Nephron (organoid): ENCODE measurements around the gene DNHD1.

ENCODE experiments used
- H3K27ac Mint-ChIP-seq, 3 experiments: 2 replicates each; pipeline ENCODE4 v1.8.0; 2020; ENCODE audit warnings: mixed read lengths in 3 of 3, mild to moderate bottlenecking in 2 of 3, moderate library complexity in 1 of 3
- H3K27me3 Mint-ChIP-seq: 2 replicates; pipeline ENCODE4 v1.8.0; 2021; ENCODE audit warnings: low read depth, mild to moderate bottlenecking, moderate library complexity, mixed read lengths
- H3K36me3 Mint-ChIP-seq: 2 replicates; pipeline ENCODE4 v1.8.0; 2020; ENCODE audit warnings: low read depth, mixed read lengths
- H3K4me1 Mint-ChIP-seq: 2 replicates; pipeline ENCODE4 v1.8.0; 2020; ENCODE audit warnings: mixed read lengths
- H3K4me3 Mint-ChIP-seq, 3 experiments: 2 replicates each; pipeline ENCODE4 v1.8.0; 2020; ENCODE audit warnings: mild to moderate bottlenecking in 3 of 3, mixed read lengths in 3 of 3, moderate library complexity in 2 of 3
- H3K9me3 Mint-ChIP-seq: 2 replicates; pipeline ENCODE4 v1.8.0; 2020; ENCODE audit warnings: mixed read lengths
- TF ChIP-seq, protein P1 (sequence below), 3 experiments: fragments of 200-600 bp; sonication (generic); IDR thresholded peaks; one replicate each; pipeline ENCODE4 v1.5.0; 2021; ENCODE audit warnings: antibody characterized with exemption in 3 of 3; ENCODE audit not compliant: unreplicated experiment in 3 of 3

The DNHD1 gene

DNA sequence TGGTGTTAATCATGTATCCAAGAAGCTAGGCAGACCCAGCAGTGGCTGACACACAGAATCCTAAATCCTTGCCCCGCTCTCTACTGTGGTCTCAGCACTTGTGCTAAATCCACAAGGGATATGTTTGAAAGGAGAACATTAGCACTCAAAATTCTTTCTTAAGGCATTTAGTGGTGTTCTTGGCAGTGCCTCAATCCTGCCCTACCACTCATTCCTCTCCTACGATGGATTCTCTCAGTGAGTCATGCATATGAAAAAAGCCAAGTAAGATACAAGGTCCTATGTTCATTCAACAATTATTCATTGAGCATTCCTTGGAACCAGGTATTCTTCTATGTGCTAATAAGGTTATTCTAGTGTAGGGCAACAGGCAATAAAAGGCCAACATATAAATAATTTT lies 75.1 kb downstream of the DNHD1 start:
- H3K27ac Mint-ChIP-seq, result peak overlapping the region in 1 of 3 experiments; percentile 62
- H3K36me3 Mint-ChIP-seq, result peaks cover 24% of the 10 kb centered on the region
- H3K4me1 Mint-ChIP-seq, result peaks cover 36% of the 10 kb centered on the region
- TF ChIP-seq, protein P1, sequence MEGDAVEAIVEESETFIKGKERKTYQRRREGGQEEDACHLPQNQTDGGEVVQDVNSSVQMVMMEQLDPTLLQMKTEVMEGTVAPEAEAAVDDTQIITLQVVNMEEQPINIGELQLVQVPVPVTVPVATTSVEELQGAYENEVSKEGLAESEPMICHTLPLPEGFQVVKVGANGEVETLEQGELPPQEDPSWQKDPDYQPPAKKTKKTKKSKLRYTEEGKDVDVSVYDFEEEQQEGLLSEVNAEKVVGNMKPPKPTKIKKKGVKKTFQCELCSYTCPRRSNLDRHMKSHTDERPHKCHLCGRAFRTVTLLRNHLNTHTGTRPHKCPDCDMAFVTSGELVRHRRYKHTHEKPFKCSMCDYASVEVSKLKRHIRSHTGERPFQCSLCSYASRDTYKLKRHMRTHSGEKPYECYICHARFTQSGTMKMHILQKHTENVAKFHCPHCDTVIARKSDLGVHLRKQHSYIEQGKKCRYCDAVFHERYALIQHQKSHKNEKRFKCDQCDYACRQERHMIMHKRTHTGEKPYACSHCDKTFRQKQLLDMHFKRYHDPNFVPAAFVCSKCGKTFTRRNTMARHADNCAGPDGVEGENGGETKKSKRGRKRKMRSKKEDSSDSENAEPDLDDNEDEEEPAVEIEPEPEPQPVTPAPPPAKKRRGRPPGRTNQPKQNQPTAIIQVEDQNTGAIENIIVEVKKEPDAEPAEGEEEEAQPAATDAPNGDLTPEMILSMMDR (IDR thresholded peaks at IDR 0.05; ENCODE audit: unreplicated experiment in 3 of 3), result no peak
- no peaks in the 10 kb centered on the region for H3K9me3 Mint-ChIP-seq
- H3K4me3 Mint-ChIP-seq, result no peak overlapping the region
- H3K27me3 Mint-ChIP-seq, result no peaks in the 10 kb centered on the region

DNA sequence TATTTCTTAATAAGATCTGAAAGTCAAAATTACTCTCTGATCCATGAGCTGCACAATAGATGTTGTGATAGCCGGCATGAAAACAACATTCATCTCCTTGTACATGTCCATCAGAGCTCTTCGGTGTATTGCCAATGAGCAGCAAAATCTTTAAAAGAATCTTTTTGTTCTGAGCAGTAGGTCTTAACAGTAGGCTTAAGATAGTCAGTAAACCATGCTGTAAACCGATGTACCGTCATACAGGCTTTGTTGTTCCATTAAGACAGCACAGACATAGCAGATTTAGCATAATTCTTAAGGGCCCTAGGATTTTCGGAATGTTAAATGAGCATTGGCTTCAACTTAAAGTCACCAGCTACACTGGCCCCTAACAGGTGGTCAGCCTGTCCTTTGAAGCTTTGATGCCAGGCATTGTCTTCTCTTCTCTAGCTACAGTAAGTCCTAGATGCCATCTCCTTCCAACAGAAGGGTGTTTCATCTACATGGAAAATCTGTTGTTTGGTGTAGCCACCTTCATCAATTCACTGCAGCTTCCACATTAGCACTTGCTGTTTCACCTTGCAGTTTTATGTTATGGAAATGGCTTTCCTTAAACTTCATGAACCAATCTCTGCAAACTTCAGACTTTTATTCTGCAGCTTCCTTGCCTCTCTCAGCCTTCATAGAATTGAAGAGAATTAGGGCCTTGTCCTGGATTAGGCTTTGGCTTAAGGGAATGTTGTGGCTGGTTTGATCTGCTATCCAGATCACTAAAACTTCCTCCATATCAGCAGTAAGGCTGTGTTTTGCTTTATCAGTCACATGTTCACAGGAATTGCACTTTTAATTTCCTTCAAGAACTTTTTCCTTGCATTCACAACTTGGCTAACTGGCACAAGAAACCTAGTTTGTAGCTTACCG lies 78.0 kb downstream of the DNHD1 start:
- Mint-ChIP-seq H3K36me3 (peaks cover 25% of the 10 kb centered on the region), H3K4me3 (no peak overlapping the region), H3K9me3 (no peaks in the 10 kb centered on the region), H3K27me3 (no peaks in the 10 kb centered on the region), H3K27ac (peak overlapping the region; percentile 29 to 88 (median 87)), H3K4me1 (peaks cover 31% of the 10 kb centered on the region)
- TF ChIP-seq, protein P1 (IDR thresholded peaks at IDR 0.05; ENCODE audit: unreplicated experiment in 3 of 3), result no peak

DNA sequence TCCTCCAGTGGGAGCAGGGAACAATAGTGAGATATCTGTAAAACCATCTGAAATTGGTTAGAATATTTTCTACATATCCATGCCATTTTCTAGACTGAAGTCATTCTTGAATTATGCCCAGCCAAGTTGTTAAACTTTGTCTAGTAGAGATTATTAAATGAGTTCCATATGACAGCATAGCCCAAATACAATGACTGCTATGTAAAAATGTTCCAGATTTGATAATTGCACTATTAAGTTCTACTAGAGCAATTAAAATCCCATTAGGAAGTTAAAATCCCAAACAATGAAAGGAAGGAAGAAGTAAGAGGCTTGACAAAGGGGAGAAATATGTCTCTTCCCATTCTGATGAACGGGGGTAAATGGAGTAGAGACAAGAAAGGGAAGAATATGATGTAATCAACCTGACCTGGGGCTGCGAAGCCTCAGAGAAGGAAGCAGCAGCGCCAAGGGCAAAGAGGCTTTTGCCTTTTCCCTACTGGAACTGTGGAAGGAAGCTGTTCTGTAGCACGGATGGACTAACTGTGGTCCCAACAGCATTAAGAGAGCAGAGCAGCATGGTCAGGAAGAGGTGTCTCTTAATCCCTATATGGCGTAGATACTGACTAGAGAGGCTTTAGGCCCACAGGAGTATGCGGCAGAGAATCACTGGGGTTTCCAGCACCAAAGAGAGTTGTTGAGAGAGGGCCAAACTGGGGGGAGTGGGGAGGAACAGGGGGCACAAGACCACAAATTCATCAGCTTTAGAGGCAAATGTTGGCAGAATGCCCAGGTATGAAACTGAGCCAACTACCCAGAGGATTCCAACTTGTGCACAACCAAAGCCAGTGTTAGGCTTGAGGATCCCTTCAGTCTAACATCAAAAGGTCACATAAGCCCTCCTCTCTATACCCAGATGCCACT lies 79.6 kb downstream of the DNHD1 start:
- TF ChIP-seq, protein P1 (IDR thresholded peaks at IDR 0.05; ENCODE audit: unreplicated experiment in 3 of 3), result no peak
- Mint-ChIP-seq H3K27ac (peak overlapping the region; percentile 68 to 88 (median 87)), H3K9me3 (no peaks in the 10 kb centered on the region), H3K27me3 (no peaks in the 10 kb centered on the region), H3K4me1 (peaks cover 31% of the 10 kb centered on the region), H3K4me3 (no peak overlapping the region), H3K36me3 (peaks cover 28% of the 10 kb centered on the region)

DNA sequence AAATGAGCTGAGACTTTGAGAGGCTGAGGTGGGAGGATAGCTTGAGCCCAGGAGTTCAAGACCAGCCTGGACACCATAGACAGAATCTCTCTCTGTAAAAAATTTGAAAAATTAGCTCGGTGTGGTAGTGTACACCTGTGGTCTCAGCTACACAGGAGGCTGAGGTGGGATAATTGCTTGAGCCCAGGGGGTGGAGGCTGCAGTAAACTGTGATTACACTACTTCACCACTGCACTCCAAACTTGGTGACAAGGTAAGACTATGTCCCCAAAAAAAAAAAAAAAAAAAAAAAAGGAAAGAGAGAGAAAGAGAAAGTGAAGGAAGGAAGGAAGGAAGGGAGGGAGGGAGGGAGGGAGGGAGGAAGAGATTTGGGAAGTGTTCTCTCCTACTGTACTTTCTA lies 81.1 kb downstream of the DNHD1 start:
- H3K4me3 Mint-ChIP-seq, result no peak overlapping the region
- peaks cover 22% of the 10 kb centered on the region for H3K4me1 Mint-ChIP-seq
- H3K9me3 Mint-ChIP-seq, result peaks cover 12% of the 10 kb centered on the region
- H3K27ac Mint-ChIP-seq, result peak overlapping the region in 1 of 3 experiments; percentile 88
- TF ChIP-seq, protein P1 (IDR thresholded peaks at IDR 0.05; ENCODE audit: unreplicated experiment in 3 of 3), result no peak
- peaks cover 28% of the 10 kb centered on the region for H3K36me3 Mint-ChIP-seq
- H3K27me3 Mint-ChIP-seq, result no peaks in the 10 kb centered on the region

DNA sequence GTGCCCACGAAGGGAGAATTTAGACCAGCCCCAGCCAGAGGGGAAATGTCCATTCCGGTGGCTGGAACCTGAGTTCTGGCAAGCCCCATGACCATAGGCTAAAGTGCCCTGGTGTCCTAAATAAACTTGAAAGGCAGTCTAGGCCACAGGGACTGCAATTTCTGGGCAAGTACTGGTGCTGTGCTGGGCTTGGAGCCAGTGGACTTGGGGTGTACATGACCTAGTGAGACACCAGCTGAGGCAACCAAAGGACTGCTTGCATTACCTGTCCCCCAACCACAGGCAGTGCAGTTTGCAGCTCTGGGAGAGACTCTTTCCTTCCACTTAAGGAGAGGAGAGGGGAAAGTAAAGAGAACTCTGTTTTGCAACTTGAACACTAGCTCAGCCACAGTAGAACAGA lies 82.6 kb downstream of the DNHD1 start:
- H3K36me3 Mint-ChIP-seq, result peaks cover 43% of the 10 kb centered on the region
- TF ChIP-seq, protein P1 (IDR thresholded peaks at IDR 0.05; ENCODE audit: unreplicated experiment in 3 of 3), result no peak
- H3K4me1 Mint-ChIP-seq, result peaks cover 21% of the 10 kb centered on the region
- H3K27me3 Mint-ChIP-seq, result no peaks in the 10 kb centered on the region
- H3K27ac Mint-ChIP-seq, result no peak overlapping the region
- H3K4me3 Mint-ChIP-seq, result no peak overlapping the region
- peaks cover 27% of the 10 kb centered on the region for H3K9me3 Mint-ChIP-seq
